ENCODE measurements around the gene ZCCHC3. TPM values are rescaled to one million over a fixed set of nuclear protein-coding genes. Genes with fewer than 3 reads are reported as not detected.

Gene ZCCHC3
- total and polyA plus RNA-seq, 3 donors from 2014 or later, result 21.2 to 34.9 (median 29.1) TPM

DNA sequence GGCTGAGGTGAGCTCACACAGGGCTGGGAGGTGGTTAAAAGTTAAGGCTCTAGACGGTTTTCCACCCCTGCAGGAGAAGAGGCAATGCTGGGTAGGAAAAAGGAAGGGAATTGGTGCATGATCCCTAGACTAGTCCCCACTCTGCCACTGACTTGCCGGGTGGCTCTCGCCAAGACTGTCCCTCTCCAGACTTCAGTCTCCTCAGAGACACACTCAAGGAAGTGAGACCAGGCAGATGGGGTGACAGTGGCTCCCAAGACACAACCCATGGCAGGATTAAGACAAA is 19.9 kb upstream of the ZCCHC3 start:
- H3K9me3 ChIP-seq, result no peaks in the 10 kb centered on the region
- H3K4me3 ChIP-seq, result no peak overlapping the region
- intact Hi-C loops (cut with DNase I; ENCODE audit: low total_unique reads), result loop anchor here (10.0 kb wide), 1 partner anchor 47 kb away; the partner anchor contains the start of gene SOX12
- peak; percentile 4 for DNase-seq
- H3K36me3 ChIP-seq (ENCODE audit: low read depth, missing control alignments), result no peaks in the 10 kb centered on the region
- TF ChIP-seq POLR2A (IDR thresholded peaks at IDR 0.05), result no peak
- TF ChIP-seq, protein P1, sequence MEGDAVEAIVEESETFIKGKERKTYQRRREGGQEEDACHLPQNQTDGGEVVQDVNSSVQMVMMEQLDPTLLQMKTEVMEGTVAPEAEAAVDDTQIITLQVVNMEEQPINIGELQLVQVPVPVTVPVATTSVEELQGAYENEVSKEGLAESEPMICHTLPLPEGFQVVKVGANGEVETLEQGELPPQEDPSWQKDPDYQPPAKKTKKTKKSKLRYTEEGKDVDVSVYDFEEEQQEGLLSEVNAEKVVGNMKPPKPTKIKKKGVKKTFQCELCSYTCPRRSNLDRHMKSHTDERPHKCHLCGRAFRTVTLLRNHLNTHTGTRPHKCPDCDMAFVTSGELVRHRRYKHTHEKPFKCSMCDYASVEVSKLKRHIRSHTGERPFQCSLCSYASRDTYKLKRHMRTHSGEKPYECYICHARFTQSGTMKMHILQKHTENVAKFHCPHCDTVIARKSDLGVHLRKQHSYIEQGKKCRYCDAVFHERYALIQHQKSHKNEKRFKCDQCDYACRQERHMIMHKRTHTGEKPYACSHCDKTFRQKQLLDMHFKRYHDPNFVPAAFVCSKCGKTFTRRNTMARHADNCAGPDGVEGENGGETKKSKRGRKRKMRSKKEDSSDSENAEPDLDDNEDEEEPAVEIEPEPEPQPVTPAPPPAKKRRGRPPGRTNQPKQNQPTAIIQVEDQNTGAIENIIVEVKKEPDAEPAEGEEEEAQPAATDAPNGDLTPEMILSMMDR (IDR thresholded peaks at IDR 0.05), result no peak
- no peak overlapping the region for H3K27ac ChIP-seq
- H3K4me1 ChIP-seq, result no peaks in the 10 kb centered on the region
- no peaks in the 10 kb centered on the region for H3K27me3 ChIP-seq
- 61 to 89% methylated on average over 3 of the region's 3 CpGs for whole genome bisulfite sequencing, 2 donors

DNA sequence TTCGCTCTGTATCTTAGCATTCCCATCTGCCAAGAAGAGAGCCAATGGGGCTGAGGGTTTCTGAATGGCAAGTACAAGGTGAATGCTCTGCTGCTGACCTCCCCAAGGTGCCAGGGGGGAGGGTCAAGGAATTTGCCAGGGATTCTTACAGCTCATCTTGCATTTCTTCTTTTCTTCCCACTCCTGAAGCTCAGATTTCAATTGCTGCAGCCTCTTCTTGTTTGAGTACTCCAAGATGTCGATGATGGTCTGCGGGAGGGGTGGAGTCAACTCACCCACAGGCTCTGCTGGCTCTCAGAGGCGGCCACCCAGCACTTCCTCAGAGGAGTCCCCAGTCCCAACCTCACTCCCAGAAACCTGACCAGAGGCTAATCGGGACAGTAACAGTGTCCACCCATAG is 19.2 kb upstream of the ZCCHC3 start:
- TF ChIP-seq, protein P1 (IDR thresholded peaks at IDR 0.05), result no peak
- TF ChIP-seq POLR2A (IDR thresholded peaks at IDR 0.05), result no peak
- Histone ChIP-seq H3K27ac (no peak overlapping the region), H3K4me1 (no peaks in the 10 kb centered on the region), H3K9me3 (no peaks in the 10 kb centered on the region), H3K36me3 (ENCODE audit: low read depth, missing control alignments) (no peaks in the 10 kb centered on the region), H3K27me3 (no peaks in the 10 kb centered on the region), H3K4me3 (no peak overlapping the region)
- WGBS, 2 donors, result 37 to 73% methylated on average over 5 of the region's 5 CpGs
- intact Hi-C loops (cut with DNase I; ENCODE audit: low total_unique reads), result loop anchor here (10.0 kb wide), 1 partner anchor 47 kb away; the partner anchor contains the start of gene SOX12
- DNase-seq, result peak; percentile 15

DNA sequence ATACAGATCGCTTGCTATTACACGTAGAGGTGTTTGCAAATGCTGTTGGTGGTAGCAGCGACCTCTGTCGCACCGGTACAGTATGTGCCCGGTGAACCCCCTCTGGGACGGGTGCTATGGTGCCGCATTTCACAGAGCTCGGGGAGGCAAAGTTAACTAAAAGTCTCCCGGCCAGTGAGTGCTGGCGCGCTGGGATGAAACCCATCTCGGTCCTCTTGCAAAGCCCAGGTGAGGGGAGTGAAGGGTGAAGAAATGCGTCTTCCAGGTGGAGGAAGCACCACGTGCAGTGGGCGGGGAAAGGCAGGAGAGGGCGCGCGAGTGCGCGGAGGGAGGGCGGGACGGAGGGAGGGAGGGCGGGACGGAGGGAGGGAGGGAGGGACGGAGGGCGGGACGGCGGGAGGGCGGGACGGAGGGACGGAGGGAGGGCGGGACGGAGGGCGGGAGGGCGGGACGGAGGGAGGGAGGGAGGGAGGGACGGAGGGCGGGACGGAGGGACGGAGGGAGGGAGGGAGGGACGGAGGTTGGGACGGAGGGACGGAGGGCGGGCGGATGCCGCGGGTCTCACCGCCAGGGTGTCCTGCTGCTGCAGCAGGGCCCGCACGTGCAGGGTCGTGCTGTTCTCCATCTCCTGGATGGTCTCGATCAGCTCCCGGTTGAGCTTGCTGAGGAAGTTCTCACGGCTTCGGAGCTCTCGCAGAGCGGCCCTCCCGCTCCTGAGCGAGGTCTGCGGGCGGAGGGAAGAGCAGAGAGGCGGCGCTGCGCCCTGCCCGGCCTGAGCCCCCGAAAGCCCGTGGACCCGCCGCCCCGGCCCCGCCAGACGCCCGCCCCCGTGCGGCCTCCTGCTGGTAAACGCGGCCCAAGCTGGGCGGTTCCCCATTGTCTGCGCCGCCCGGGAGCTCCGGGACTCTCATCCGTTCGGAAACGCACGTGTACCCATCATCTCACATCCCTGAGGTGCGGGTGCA is 18.5 kb upstream of the ZCCHC3 start:
- peak; percentile 26 for DNase-seq
- H3K4me1 ChIP-seq, result peaks cover 4% of the 10 kb centered on the region
- H3K4me3 ChIP-seq, result peak overlapping the region; percentile 29 to 47
- no peaks in the 10 kb centered on the region for H3K9me3 ChIP-seq
- H3K27ac ChIP-seq, result peak overlapping the region in 1 of 2 donors; percentile 37
- WGBS, 2 donors, result 22 to 62% methylated on average over 15 to 64 of the region's 88 CpGs
- H3K36me3 ChIP-seq (ENCODE audit: low read depth, missing control alignments), result no peaks in the 10 kb centered on the region
- no peaks in the 10 kb centered on the region for H3K27me3 ChIP-seq
- TF ChIP-seq, protein P1 (IDR thresholded peaks at IDR 0.05), result no peak
- no peak for TF ChIP-seq POLR2A (IDR thresholded peaks at IDR 0.05)
- intact Hi-C loops (cut with DNase I; ENCODE audit: low total_unique reads), result loop anchor here (10.0 kb wide), 1 partner anchor 46 kb away; the partner anchor contains the start of gene SOX12

DNA sequence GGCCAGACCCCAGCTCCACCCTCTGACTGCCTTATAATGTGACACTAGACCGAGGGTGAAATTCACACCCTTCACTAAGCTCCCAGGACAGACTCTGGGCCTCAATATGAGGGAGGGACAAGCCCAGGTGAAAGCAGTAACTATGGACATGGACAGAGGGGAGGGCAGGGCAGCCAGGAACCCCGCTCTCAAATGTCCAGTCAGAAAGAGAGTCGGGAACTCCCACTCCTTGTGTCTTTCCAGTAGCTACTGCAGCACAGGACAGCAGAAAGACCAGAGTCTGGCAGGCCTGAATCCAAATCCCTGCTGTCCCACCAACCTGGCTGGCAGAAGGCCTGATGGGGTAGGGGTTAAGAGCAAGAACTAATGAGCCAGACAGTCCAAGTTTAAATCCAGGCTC is 13.2 kb upstream of the ZCCHC3 start:
- no peak overlapping the region for H3K4me3 ChIP-seq
- intact Hi-C loops (cut with DNase I; ENCODE audit: low total_unique reads), result no loop called here
- WGBS, 2 donors, result 62 to 79% methylated on average over 3 of the region's 3 CpGs

More for the DNA sequence above, 13.2 kb upstream of the ZCCHC3 start:
- Histone ChIP-seq H3K9me3 (no peaks in the 10 kb centered on the region), H3K27ac (peak overlapping the region in 1 of 2 donors; percentile 1), H3K36me3 (ENCODE audit: low read depth, missing control alignments) (no peaks in the 10 kb centered on the region), H3K4me1 (peaks cover 4% of the 10 kb centered on the region), H3K27me3 (no peaks in the 10 kb centered on the region)
- TF ChIP-seq, protein P1 (IDR thresholded peaks at IDR 0.05), result no peak
- DNase-seq, result no peak

Measured in testis (tissue), 3 donors.